Stimulated activated CD8-positive, alpha-beta memory T cell treated with anti-CD3 and anti-CD28 coated beads, Interleukin-4, amount 100 ng/mL, for 4 hours (primary cell): ENCODE results near the gene FBXW5.

Source experiments
- DNase-seq, 2 donors: peaks; one replicate each; pipeline ENCODE4 v3.0.0-alpha.2; 2020; ENCODE audit warnings: low read depth in 2 of 2, low spot score in 1 of 2

The FBXW5 gene

DNA sequence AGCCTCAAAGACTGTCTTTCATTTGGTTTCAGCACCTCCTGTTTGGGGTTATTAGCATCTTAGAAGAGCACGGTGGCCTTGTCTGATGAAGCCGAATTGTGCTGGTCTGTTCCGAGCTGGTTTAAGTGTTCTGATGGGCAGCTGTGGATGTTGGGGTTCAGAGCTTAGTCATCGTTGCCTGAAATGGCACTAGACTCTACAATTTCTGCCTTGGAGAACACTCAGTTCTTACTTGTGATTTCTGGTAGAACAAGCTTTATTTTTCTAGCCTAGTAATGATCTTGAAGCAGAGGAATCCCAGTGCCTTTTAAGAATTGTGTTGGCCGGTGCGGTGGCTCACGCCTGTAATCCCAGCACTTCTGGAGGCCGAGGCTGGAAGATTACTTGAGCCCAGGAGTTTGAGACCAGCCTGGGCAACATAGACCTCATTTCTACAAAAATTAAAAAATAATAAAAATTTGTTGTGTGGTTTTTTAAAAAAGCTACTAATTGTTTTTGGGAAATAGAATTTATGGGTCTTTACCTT, 7.8 kb downstream of the FBXW5 start:
- DNase-seq = no peak

DNA sequence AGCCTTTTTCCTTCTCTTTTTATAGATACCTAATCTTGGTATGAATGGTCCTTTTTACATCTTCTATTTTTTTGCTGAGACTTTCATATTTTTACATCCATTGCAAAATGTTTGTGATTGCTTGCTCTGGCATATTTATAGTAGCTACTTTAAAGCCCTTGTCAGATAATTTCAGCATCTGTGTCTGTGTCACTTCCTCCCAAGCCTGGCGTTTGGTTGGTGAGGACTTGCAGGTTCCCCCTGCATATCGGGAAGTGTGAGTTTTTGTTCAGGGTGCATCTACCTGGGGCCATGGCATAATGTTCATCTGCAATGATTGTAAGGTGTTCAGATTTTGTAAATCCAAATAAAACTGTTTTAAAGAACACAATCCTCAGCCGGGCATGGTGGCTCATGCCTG, 8.9 kb downstream of the FBXW5 start:
- no peak for DNase-seq

DNA sequence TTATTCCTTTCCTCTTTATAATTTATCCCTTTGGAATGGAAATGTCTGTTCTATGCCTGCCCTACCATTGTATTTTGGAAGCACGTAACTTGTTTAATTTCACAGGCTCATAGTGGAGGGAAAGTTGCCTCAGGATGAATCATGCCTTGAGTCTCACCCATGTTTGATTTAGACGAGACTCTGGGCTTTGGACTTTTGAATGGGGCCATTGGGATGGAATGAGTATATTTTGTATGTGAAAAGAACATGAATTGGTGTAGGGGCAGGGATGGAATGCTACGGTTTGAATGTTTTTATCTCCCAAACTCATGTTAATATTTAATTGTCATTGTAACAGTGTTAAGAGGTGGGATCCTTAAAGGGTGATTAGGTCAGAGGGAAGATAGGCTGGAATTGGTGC, 10.3 kb downstream of the FBXW5 start:
- DNase-seq = no peak

DNA sequence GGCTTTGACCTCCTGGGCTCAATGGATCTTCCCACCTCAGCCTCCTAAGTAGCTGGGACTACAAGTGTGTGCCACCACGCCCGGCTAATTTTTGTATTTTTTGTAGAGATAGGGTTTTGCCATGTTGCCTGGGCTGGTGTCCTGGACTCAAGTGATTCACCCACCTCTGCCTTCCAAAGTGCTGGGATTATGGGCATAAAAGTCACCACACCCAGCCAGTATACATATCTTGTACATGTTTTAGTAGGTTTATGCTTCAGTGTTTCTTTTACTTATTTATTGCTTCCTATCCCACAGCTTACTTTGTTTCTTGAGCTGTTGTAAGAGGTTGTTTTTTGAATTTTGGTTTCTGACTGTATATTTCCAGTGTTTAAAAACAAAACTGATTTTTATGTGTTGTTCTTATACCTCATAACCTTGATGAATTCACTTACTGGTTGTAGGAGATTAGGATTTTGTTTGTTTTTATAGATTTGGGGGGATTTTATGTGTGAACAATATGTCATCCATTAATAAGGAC, 12.9 kb downstream of the FBXW5 start:
- no peak for DNase-seq

DNA sequence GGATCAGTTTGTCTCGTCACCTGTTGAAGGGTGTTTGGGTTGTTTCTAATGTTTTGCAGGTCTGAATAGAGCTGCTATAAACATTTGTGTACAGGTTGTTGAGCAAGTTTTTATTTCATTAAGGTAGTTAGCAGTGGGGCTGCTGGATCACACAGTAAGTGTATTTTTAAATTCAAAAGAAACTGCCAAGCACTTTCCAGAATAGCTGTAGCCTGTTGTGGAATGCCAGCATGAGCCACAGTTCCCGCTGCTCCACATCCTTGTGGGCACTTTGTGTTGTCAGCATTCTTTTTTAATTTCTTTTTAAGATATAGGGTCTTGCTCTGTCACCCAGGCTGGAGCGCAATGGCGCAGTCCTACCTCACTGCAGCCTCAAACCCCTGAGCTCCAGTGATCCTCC, 14.5 kb downstream of the FBXW5 start:
- DNase-seq = no peak

DNA sequence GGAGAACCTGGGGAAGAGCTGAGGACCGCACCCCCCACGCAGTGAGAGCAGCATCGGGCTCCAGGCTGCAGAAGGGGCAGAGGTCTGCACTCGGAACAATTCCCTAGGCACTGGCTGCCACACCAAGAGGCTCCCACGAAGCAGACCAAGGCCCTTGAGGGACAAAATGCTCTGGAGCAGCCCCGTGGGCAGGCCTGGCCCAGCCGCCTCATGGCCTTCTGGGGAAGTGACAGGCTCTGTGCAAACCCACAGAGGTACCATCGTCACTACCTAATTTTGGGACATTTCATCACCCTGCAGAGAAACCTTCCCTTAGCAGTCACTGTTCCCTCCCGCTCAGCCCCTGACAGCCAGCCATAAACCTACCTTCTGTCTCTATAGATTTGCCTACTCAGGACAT, 15.9 kb downstream of the FBXW5 start:
- no peak for DNase-seq

DNA sequence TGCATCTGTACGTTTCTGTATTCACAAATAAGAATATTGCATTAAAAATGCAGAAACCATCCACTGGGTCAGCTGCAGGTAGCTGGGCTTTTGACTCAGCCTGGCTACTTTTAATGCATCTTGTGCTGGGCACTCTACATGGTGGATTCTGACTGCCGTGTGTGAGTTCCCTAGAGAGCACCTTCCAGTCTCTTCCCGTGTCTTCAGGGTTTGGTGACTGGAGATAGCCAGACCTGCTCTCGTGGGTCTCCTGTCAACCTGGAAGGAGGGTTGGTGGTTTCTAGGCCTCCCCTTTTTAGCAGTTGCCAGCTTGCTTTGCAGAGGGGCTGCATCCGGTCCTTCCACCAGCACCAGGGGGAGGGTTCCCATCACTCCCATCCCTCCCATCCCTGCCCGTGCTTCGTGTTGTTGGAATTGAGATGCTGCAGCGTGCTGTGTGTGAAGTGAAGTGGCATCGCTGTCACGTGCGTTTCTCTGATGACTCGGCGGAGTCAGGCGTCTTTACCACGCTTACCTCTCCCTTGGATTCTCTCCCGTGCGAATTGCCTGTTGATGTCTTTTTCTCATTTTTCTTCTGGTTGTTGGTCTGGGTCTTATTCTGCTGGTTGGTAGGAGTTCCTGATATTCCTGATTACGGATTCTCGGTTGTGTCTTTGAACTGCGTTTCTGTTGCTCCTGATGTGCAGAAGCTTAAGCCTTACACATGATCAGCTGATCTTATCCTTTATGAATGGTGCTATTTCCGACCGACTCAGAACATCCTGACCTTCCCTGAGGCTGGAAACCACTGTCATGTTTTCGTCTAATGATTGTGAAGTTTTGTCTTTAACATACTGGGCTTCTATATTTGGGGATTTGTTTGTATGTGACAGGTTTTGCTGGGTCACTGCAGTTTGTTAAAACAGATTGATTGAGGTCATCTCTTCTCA, 16.9 kb downstream of the FBXW5 start:
- DNase-seq = no peak

DNA sequence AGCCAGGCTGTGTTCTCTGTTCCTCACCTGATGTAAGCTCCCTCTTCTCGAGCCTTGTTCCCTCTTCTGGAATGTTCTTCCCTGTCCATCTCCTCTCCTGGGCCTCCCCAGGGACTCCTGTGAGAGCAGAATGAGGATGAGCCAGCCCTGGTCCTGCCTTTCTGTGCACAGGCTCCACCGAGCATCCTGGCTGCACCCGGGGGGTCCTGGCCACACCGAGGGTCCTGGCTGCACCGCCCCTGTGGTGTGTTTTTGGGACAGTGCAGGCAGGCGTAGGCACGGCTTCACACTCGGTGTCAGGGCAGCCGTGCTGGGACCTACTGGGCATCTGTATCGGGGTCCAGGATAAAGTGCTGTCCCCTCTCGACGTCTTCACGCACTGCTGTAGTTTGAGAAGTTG, 17.8 kb downstream of the FBXW5 start:
- DNase-seq = no peak

DNA sequence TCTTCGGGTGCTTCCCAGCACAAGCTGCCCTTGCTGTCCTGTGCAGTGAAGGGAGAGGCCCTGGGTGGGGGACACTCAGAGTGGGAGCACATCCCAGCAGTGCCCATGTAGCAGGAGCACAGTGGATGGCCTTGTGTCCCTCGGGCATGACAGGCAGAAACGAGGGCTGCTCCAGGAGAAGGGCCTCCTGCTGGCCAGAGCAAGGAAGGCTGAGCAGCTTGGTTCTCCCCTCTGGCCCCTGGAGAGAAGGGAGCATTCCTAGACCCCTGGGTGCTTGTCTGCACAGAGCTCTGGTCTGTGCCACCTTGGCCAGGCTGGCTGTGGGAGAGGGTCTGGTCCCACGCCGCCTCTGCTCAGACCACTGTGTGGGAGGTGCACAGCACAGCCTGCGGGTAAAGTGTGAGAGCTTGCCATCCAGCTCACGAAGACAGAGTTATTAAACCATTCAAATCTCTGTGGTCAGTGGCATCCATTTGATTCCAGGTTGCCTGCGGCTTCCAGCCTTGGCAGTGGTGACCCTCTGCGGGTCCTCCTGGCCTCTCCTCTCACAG, 18.3 kb downstream of the FBXW5 start:
- DNase-seq = no peak

DNA sequence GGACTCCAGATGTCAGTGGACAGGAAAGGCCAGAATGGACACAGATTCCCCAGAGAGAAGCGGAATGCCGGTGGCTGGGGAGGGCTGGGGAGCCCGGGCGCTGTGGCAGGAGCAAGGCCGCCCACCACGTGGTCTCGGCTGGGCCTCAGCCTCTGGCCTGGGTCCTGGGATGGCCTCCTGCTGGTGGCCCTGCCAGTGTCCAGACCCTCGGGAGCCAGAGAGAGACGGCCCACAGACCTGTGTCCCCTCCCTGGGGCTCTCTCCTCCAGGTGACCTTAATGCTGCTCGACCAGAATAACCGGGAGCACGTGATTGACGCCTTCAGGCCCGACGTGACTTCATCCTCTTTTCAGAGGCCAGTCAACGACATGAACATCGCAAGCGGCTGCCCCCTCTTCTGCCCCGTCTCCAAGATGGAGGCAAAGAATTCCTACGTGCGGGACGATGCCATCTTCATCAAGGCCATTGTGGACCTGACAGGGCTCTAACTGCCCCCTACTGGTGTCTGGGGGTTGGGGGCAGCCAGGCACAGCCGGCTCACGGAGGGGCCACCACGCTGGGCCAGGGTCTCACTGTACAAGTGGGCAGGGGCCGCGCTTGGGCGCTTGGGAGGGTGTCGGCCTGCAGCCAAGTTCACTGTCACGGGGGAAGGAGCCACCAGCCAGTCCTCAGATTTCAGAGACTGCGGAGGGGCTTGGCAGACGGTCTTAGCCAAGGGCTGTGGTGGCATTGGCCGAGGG, 19.0 kb downstream of the FBXW5 start:
- no peak for DNase-seq

DNA sequence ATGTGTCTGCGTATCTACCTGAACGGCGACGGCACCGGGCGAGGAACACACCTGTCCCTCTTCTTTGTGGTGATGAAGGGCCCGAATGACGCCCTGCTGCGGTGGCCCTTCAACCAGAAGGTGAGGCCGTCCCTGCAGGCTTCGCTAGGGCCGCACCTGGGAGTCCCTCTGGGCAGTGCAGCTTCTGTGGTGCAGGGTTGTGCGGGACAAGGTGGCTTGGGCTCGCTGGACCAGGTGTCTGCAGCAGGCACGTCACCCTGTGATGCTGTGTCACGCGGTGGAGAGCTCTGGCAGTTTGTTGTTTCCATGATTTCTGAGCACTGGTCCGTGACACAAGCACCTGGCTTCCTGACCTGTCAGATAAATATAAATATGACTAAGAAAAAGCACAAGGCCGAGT, 20.7 kb downstream of the FBXW5 start:
- DNase-seq = no peak

DNA sequence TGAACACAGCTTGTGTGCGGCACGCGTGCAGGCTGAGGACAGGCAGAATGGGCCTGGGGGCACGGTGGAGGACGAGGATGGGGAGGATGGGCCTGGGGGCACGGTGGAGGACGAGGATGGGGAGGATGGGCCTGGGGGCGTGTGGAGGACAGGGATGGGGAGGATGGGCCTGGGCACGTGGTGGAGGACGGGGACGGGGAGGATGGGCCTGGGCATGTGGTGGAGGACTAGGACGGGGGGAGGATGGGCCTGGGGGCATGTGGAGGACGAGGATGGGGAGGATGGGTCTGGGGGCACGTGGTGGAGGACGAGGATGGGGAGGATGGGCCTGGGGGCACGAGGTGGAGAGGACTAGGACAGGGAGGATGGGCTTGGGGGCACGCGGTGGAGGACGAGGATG, 22.0 kb downstream of the FBXW5 start:
- no peak for DNase-seq

DNA sequence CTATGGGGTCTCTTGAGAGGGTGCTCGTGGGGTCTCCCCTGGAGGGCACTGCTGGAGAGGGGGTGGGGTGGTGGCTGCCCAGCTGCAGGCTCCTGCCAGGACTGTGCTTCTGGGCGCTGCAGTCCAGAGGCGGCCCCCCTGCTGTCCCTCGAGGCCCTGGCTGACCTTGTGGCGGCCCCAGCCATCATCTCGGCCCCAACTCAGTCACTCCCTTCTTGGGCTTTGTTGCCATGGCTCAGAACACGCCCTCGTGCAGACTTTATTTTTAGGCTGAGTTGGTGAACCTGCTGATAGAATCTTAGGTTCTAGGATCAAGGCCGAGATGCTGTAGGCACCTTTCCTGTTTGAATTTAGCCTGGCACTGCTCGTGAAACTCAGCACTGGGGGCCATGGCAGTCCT, 22.8 kb downstream of the FBXW5 start:
- no peak for DNase-seq

DNA sequence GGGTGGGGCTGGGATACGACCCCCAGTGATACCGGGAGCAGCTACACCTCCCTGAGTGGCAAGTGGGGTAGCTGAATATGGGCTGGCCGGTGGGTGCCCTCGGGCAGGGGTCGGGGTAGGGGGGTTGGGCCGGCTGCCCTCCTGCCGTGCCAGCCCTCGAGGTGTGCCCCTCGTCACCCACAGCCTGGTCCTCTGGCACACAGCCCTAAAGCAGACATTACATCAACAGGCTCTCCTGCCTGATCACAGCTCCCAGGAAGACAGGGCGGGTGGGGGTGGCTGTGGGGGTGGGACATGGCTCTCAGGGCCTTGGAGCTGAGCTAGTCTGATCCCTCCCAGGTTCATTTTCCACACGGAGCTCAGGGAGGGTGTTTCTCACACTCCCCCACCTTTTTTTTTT, 23.2 kb downstream of the FBXW5 start:
- no peak for DNase-seq

DNA sequence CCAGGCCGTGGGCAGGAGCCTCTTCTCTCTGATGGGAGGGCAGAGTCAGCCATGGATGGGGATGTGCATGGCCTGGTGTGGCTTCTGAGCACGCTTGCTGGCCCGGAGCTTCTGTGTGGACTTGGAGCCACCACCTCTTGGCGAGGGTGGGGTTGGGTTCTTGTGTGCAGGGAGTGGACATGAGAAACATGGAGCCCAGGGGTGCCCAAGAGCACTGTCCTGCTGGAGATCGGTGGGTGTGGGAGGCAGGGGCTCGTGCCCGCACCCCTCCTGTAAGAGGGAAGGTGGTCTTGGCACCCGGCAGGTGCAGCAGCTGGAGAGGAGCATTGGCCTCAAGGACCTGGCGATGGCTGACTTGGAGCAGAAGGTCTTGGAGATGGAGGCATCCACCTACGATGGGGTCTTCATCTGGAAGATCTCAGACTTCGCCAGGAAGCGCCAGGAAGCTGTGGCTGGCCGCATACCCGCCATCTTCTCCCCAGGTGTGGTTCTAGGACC, 23.8 kb downstream of the FBXW5 start:
- no peak for DNase-seq

DNA sequence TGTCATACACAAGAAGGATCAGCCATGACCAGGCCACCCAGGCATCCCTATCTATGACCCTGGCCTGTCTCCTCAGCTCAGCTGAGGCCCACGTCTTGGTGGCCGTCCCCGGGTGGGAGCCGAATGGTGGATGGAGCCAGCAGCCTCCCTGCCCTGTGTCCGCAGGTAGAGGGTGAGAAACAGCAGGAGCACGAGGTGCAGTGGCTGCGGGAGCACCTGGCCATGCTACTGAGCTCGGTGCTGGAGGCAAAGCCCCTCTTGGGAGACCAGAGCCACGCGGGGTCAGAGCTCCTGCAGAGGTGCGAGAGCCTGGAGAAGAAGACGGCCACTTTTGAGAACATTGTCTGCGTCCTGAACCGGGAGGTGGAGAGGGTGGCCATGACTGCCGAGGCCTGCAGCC, 24.5 kb downstream of the FBXW5 start:
- no peak for DNase-seq

DNA sequence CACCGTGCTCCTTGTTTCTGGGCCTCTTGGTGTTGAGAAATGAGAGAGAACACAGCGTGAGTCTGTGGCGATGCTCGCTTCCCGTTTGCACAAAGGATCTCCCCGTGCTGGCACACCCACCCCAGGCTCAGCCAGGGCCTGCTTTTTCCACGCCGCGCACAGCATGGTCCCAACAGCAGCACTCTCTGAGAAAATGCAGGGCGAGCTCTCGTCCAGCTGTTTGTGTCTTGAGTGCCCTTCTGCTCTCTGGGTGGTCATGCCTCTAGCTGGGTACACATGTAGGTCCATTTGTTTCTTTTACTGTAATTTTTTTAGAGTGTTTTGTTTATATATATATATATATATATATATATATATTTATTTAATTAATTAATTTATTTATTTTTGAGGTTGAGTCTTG, 26.6 kb downstream of the FBXW5 start:
- DNase-seq = no peak

DNA sequence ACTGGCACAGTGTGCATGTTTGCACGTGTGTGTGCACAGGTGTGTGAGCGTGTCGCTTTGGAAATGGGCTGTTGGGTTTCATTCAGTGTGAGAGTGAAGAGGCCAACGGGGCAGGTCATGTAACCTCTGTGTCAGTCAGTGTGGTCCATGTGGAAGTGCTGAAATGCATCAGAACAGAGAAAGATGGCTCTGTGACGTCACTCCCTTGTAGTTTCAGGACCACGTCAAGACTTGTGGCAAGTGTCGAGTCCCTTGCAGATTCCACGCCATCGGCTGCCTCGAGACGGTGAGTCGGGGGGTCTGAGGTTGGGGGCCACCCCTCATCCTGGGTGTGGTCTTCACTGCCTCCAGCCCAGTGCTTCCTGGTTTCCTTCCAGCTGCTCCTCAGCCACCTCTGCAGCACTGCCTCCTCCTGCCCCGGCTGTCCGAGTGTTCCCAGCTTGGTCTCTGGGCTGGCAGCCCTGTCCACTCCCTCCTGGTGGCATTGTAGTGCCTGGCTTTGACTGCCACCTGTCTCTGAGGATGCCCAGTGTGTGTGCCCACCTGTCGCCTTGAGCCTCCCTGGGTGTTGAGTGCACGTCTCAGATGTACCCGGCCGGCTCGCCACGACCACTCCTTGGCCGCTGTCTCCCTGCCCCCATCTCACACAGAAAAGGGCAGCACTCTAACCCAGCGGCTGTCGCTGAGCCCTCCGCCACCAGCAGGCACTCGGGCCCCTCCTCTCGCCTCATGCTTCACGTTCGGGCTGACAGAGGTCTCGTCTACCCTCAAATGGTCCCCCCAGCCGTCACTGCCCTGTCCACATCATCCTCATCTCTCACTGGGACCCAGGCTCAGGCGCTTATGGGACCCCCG, 28.0 kb downstream of the FBXW5 start:
- DNase-seq = no peak

DNA sequence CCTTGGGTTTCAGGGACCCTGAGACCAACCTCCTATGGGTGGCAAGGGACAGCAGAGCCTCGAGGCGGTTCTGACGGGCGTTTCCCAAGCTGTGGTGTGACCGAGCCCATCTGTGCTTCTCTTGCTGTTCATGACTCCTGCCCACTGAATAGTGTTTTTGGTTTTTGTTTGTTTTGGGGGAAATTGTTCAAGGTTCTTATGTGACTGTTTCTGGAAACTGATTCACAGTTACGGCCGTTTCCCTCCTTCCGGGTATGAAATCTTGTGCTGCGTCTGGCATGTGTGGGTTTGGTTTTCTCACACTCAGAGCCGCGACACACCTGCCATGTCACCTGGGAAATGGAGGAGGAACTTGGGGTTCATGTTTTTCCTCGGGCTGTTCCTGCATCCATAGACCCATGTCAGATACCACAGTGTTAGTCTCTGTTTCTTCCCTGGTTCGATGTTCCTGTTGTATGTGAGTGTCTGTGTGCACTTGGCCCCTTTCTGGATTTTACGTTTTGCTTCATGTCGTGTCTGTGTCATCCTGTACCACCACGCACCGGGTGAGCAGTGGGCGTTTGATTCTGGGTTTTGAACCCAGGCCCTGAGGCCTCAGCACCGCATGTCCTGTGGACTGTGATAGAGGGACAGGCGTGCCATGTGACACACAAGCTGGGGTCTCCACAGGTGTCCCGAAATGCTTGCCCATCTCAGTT, 28.8 kb downstream of the FBXW5 start:
- DNase-seq = no peak
